Stimulated activated CD4-positive, alpha-beta T cell treated with anti-CD3 and anti-CD28 coated beads, Interleukin-1b, Interleukin-23, amount 100 ng/mL, for 48 hours (primary cell): ENCODE data around the gene DNAH14.
"Not testable (repeated sequence)": the region's sequence is repeated elsewhere in the genome, so short reads cannot be mapped to it uniquely, and the experiment has no call there.

Source experiments
- DNase-seq: peaks from one replicate; pipeline ENCODE4 v3.0.0-alpha.2; 2020

Gene DNAH14

GRCh38 chr1:224929335-224930237 lies at the start of gene DNAH14:
DNAH14 (plus strand) TSS chr1:224929675; CDS start chr1:224952703, 23,028 bp downstream.
- peak; percentile 11 for DNase-seq

- no peak for DNase-seq
These were observed 48.7 kb upstream of the DNAH14 start for GRCh38 chr1:224880593-224881307.

GRCh38 chr1:224881308-224881692 lies 48.2 kb upstream of the DNAH14 start:
- not testable (repeated sequence) for DNase-seq

GRCh38 chr1:224881762-224882211 lies 47.7 kb upstream of the DNAH14 start:
- DNase-seq: no peak

- no peak for DNase-seq
These were observed 47.2 kb upstream of the DNAH14 start for GRCh38 chr1:224882264-224882663.

- no peak for DNase-seq
These were observed 46.4 kb upstream of the DNAH14 start for GRCh38 chr1:224883091-224883490.

GRCh38 chr1:224884361-224884801 lies 45.1 kb upstream of the DNAH14 start:
- DNase-seq: no peak

- not testable (repeated sequence) for DNase-seq
These were observed 44.1 kb upstream of the DNAH14 start for GRCh38 chr1:224885376-224885775.

- no peak for DNase-seq
These were observed 34.6 kb upstream of the DNAH14 start for GRCh38 chr1:224894915-224895314.

- DNase-seq: no peak
These were observed 33.2 kb upstream of the DNAH14 start for GRCh38 chr1:224896130-224896781.

- DNase-seq: no peak
These were observed 31.7 kb upstream of the DNAH14 start for GRCh38 chr1:224897529-224898327.

GRCh38 chr1:224898937-224899336 lies 30.5 kb upstream of the DNAH14 start:
- DNase-seq: no peak

GRCh38 chr1:224900062-224900630 lies 29.3 kb upstream of the DNAH14 start:
- DNase-seq: no peak

- no peak for DNase-seq
These were observed 28.2 kb upstream of the DNAH14 start for GRCh38 chr1:224901087-224901810.

- DNase-seq: no peak
These were observed 25.5 kb upstream of the DNAH14 start for GRCh38 chr1:224903955-224904354.

GRCh38 chr1:224906340-224906739 lies 23.1 kb upstream of the DNAH14 start:
- no peak for DNase-seq

- no peak for DNase-seq
These were observed 18.3 kb upstream of the DNAH14 start for GRCh38 chr1:224911217-224911616.

- DNase-seq: no peak
These were observed 15.1 kb upstream of the DNAH14 start for GRCh38 chr1:224914292-224914900.

- DNase-seq: no peak
These were observed 10.0 kb upstream of the DNAH14 start for GRCh38 chr1:224919508-224919907.

GRCh38 chr1:224920930-224921329 lies 8.5 kb upstream of the DNAH14 start:
- no peak for DNase-seq

- no peak for DNase-seq
These were observed 8.1 kb upstream of the DNAH14 start for GRCh38 chr1:224921354-224921753.
